WERI-Rb-1 (cell line): ENCODE data around the gene PNPLA1.
A peak's percentile ranks its signal among the peaks of the same experiment; 100 is the strongest.

Experiments used
- DNase-seq: peaks from one replicate; pipeline ENCODE4 v3.0.0-alpha.2; 2020
- H3K27ac ChIP-seq: fragments of 250-450 bp; sonication (Bioruptor Pico); 2 replicates; pipeline ENCODE4 v1.5.1; 2020; ENCODE audit warnings: mild to moderate bottlenecking, moderate library complexity
- H3K27me3 ChIP-seq: fragments of 250-450 bp; sonication (Bioruptor Pico); 2 replicates; pipeline ENCODE4 v1.5.1; 2021; ENCODE audit warnings: mild to moderate bottlenecking, low read depth, moderate library complexity; ENCODE audit not compliant: insufficient read depth, severe bottlenecking
- H3K36me3 ChIP-seq: fragments of 250-450 bp; sonication (Bioruptor Pico); 2 replicates; pipeline ENCODE4 v1.5.1; 2020; ENCODE audit warnings: mild to moderate bottlenecking, moderate library complexity
- H3K4me3 ChIP-seq: 2 replicates; pipeline ENCODE4 v1.5.1; 2011; ENCODE audit warnings: low read depth, mild to moderate bottlenecking, control low read depth, low read length
- H3K9me3 ChIP-seq: fragments of 250-450 bp; sonication (Bioruptor Pico); 2 replicates; pipeline ENCODE4 v1.5.1; 2021; ENCODE audit warnings: mild to moderate bottlenecking, moderate library complexity; ENCODE audit not compliant: severe bottlenecking
- TF ChIP-seq, protein P1 (sequence below): IDR thresholded peaks from 2 replicates; pipeline ENCODE4 v1.5.1; 2011; ENCODE audit warnings: low read depth, mild to moderate bottlenecking, control low read depth, inconsistent platforms, low read length

PNPLA1 gene

GRCh38 chr6:36283608-36284007 is 13.7 kb downstream of the PNPLA1 start:
- no peak overlapping the region for H3K4me3 ChIP-seq
- TF ChIP-seq, protein P1, sequence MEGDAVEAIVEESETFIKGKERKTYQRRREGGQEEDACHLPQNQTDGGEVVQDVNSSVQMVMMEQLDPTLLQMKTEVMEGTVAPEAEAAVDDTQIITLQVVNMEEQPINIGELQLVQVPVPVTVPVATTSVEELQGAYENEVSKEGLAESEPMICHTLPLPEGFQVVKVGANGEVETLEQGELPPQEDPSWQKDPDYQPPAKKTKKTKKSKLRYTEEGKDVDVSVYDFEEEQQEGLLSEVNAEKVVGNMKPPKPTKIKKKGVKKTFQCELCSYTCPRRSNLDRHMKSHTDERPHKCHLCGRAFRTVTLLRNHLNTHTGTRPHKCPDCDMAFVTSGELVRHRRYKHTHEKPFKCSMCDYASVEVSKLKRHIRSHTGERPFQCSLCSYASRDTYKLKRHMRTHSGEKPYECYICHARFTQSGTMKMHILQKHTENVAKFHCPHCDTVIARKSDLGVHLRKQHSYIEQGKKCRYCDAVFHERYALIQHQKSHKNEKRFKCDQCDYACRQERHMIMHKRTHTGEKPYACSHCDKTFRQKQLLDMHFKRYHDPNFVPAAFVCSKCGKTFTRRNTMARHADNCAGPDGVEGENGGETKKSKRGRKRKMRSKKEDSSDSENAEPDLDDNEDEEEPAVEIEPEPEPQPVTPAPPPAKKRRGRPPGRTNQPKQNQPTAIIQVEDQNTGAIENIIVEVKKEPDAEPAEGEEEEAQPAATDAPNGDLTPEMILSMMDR = no peak
- no peaks in the 10 kb centered on the region for H3K9me3 ChIP-seq
- no peaks in the 10 kb centered on the region for H3K36me3 ChIP-seq
- H3K27me3 ChIP-seq = no peaks in the 10 kb centered on the region
- H3K27ac ChIP-seq = no peak overlapping the region
- no peak for DNase-seq

DNA sequence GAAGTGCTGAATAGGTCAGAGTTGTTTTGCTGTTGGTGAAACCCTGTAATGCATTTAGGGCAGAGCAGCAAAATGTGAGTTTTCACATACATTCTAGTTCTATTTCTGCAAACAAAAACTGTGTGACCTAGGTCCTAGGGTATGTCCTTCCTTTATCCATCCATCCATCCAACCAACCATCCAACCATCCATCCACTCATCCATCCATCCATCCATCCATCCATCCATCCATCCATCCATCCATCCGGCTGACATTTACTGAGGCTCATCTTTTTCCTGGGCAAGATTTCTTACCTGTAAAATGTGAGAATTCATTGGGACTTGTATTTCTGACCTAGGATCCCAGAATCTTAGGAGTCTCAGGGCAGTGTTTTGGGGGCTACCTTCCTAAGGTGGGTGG is 14.5 kb downstream of the PNPLA1 start:
- no peaks in the 10 kb centered on the region for H3K27me3 ChIP-seq
- H3K4me3 ChIP-seq = no peak overlapping the region
- no peak for DNase-seq
- TF ChIP-seq, protein P1 = no peak
- H3K36me3 ChIP-seq = no peaks in the 10 kb centered on the region
- no peak overlapping the region for H3K27ac ChIP-seq
- H3K9me3 ChIP-seq = no peaks in the 10 kb centered on the region

DNA sequence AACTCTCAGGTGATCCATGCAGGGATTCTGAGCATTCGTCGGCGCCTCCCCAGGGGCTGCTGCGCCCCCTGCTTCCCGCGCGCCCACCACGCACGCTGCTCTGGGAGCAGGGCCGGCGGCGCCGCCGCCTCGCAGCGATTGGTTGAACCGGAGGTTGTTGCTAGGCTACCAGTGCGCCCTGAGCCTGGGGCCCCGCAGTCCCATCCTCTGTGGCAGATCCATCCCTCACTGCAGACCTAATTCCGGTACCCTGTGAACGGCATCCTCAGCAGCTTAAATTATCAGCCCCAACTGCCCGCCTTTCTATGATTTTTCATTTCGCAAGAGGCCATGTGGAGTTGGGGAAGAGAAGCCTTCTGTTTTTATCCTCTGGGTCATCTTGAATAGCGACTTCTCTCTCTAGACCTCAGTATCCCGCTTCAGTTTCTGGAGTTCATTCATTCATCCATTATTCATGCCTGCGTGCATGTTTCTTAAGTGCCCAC is 15.4 kb downstream of the PNPLA1 start:
- DNase-seq = no peak
- Histone ChIP-seq H3K4me3 (no peak overlapping the region), H3K36me3 (no peaks in the 10 kb centered on the region), H3K9me3 (no peaks in the 10 kb centered on the region), H3K27me3 (no peaks in the 10 kb centered on the region), H3K27ac (no peak overlapping the region)
- TF ChIP-seq, protein P1 = 0 out of 2 replicates have a peak, but pooled peaks have one; percentile 25

DNA sequence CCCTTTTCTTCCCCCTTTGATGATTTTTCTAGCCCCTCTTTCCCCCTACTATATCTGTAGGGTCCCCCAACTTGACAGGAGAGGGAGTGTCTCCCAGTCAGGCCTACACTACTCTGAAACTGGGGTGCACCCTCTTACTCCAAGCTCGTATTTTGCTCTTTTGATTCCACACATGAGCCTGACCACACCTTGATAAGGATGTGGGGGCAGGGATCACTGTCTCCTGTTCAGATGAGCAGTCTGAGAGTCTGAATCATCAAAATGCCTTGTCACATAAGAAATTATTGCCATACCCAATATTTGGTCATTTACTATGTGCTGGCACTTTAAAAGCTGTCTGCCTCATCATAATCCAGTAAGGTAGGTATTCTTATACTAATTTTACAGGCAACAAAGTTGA is 15.9 kb downstream of the PNPLA1 start:
- no peaks in the 10 kb centered on the region for H3K36me3 ChIP-seq
- H3K9me3 ChIP-seq = no peaks in the 10 kb centered on the region
- no peak for DNase-seq
- TF ChIP-seq, protein P1 = no peak
- H3K4me3 ChIP-seq = no peak overlapping the region
- H3K27ac ChIP-seq = no peak overlapping the region
- H3K27me3 ChIP-seq = no peaks in the 10 kb centered on the region

GRCh38 chr6:36286858-36287257 is 17.0 kb downstream of the PNPLA1 start:
- H3K4me3 ChIP-seq = no peak overlapping the region
- TF ChIP-seq, protein P1 = no peak
- no peaks in the 10 kb centered on the region for H3K27me3 ChIP-seq
- no peaks in the 10 kb centered on the region for H3K36me3 ChIP-seq
- no peaks in the 10 kb centered on the region for H3K9me3 ChIP-seq
- no peak for DNase-seq
- H3K27ac ChIP-seq = no peak overlapping the region

- Histone ChIP-seq H3K27ac (no peak overlapping the region), H3K27me3 (no peaks in the 10 kb centered on the region), H3K9me3 (no peaks in the 10 kb centered on the region), H3K4me3 (no peak overlapping the region), H3K36me3 (no peaks in the 10 kb centered on the region)
- DNase-seq = peak; percentile 87
- TF ChIP-seq, protein P1 = no peak
Measured at GRCh38 chr6:36289281-36289878, 19.5 kb downstream of the PNPLA1 start.
